ENCODE data around the gene KCNN4.

DNA sequence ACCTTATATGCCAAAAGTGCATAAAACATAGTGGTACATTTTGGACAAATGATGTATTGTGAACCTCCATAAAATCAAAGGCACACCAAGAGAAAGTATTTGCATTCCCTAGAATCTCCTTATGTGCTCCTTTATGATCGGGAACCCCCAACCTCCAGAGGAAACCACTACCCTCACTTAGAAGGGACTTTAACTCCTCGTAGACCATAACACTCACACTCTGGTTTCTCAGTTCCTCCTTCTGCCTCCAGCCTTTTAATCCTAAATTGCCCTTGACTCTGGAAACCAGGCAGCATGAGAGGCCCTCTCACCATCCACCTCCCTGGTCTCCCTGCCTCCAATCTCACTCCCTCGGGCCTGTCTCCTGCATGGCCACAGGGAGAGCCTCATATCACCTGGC, 9.8 kb upstream of the KCNN4 start:
- TF ChIP-seq, protein P1, sequence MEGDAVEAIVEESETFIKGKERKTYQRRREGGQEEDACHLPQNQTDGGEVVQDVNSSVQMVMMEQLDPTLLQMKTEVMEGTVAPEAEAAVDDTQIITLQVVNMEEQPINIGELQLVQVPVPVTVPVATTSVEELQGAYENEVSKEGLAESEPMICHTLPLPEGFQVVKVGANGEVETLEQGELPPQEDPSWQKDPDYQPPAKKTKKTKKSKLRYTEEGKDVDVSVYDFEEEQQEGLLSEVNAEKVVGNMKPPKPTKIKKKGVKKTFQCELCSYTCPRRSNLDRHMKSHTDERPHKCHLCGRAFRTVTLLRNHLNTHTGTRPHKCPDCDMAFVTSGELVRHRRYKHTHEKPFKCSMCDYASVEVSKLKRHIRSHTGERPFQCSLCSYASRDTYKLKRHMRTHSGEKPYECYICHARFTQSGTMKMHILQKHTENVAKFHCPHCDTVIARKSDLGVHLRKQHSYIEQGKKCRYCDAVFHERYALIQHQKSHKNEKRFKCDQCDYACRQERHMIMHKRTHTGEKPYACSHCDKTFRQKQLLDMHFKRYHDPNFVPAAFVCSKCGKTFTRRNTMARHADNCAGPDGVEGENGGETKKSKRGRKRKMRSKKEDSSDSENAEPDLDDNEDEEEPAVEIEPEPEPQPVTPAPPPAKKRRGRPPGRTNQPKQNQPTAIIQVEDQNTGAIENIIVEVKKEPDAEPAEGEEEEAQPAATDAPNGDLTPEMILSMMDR (IDR thresholded peaks at IDR 0.05) = no peak
- no peak for TF ChIP-seq CHD2 (IDR thresholded peaks at IDR 0.05; ENCODE audit: low read length, partially characterized antibody)
- no peak for TF ChIP-seq EP300 (IDR thresholded peaks at IDR 0.05; ENCODE audit: borderline replicate concordance in 1 of 2, low read depth in 1 of 2, low read length in 1 of 2)
- no peak for TF ChIP-seq RAD21 (IDR thresholded peaks at IDR 0.05; ENCODE audit: low read length)
- no peak for TF ChIP-seq FOXM1 (IDR thresholded peaks at IDR 0.05; ENCODE audit: low read depth)
- no peak for TF ChIP-seq NRF1 (IDR thresholded peaks at IDR 0.05; ENCODE audit: low read depth, low read length)
- TF ChIP-seq FOSL2 (IDR thresholded peaks at IDR 0.05; ENCODE audit: borderline replicate concordance, low read depth) = no peak

Measured in SK-N-SH (cell line).